ENCODE results near the gene GAPDHS. TPM values are rescaled to one million over a fixed set of nuclear protein-coding genes. Genes with fewer than 3 reads are reported as not detected.

GAPDHS gene
- total RNA-seq, 1 donor from 2014 or later, result not detected

GRCh38 chr19:35488677-35489076, 44.6 kb upstream of the GAPDHS start:
- intact Hi-C loops (cut with DNase I), result no loop called here
- Histone ChIP-seq H3K4me3 (peak overlapping the region in 1 of 2 donors; percentile 25), H3K27me3 (no peaks in the 10 kb centered on the region)

DNA sequence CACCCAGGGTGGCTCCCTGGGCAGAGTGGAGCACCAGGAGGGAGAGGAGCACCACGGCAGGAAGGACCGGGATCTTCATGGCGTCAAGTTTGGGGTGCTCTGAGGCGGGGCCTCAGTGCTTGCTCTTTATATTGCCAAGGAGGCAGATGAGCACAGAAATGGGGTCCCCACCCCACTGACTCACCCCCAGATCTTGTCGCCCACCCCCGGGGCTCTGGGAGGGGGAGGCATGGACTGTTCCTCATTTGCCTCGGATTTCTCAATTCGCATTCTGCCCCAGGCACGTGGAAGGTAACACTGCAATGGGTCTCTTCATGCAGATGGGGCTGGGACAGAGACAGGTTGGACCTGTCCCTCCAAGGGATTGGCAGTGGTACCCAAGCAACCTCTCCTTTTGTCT, 42.9 kb upstream of the GAPDHS start, which contains the start of gene KRTDAP:
KRTDAP (minus strand) TSS at position 101 of the 400 bp plus-strand sequence; CDS start at position 79, 22 bp downstream.
- H3K27ac ChIP-seq, result no peak within 1 kb of the TSS
- H3K4me3 ChIP-seq, result peak within 1 kb of the TSS in 1 of 2 donors; percentile 25
- intact Hi-C loops (cut with DNase I), result loop anchor here (10.0 kb wide), 1 partner anchor 136 kb away; the partner anchor contains the start of gene FFAR3
- DNase-seq (ENCODE audit: extremely low spot score in 2 of 2), result no peak
- peaks cover 5% of the 10 kb centered on the region for H3K4me1 ChIP-seq
- TF ChIP-seq POLR2A (IDR thresholded peaks at IDR 0.05), result no peak
- TF ChIP-seq POLR2AphosphoS5 (IDR thresholded peaks at IDR 0.05; ENCODE audit: insufficient read depth in 1 of 2, low read depth in 1 of 2), result peak in 1 of 2 donors; percentile 10
- no peak for TF ChIP-seq CTCF (IDR thresholded peaks at IDR 0.05)
- H3K9me3 ChIP-seq, result no peaks in the 10 kb centered on the region
- H3K36me3 ChIP-seq, result no peaks in the 10 kb centered on the region
- no peaks in the 10 kb centered on the region for H3K27me3 ChIP-seq

More at GRCh38 chr19:35488677-35489076, 44.6 kb upstream of the GAPDHS start:
- TF ChIP-seq CTCF (IDR thresholded peaks at IDR 0.05) (no peak), POLR2AphosphoS5 (IDR thresholded peaks at IDR 0.05; ENCODE audit: insufficient read depth in 1 of 2, low read depth in 1 of 2) (no peak), POLR2A (IDR thresholded peaks at IDR 0.05) (no peak)
- no peaks in the 10 kb centered on the region for H3K36me3 ChIP-seq
- no peaks in the 10 kb centered on the region for H3K9me3 ChIP-seq
- DNase-seq (ENCODE audit: extremely low spot score in 2 of 2), result no peak
- no peak overlapping the region for H3K27ac ChIP-seq
- H3K4me1 ChIP-seq, result peaks cover 5% of the 10 kb centered on the region

- no peaks in the 10 kb centered on the region for H3K27me3 ChIP-seq
- DNase-seq (ENCODE audit: extremely low spot score in 2 of 2), result no peak
- H3K27ac ChIP-seq, result no peak overlapping the region
- TF ChIP-seq CTCF (IDR thresholded peaks at IDR 0.05), result no peak
- TF ChIP-seq POLR2A (IDR thresholded peaks at IDR 0.05), result no peak
- peak; percentile 20 to 27 for TF ChIP-seq POLR2AphosphoS5 (IDR thresholded peaks at IDR 0.05; ENCODE audit: insufficient read depth in 1 of 2, low read depth in 1 of 2)
- no peaks in the 10 kb centered on the region for H3K36me3 ChIP-seq
- no peak overlapping the region for H3K4me3 ChIP-seq
- H3K4me1 ChIP-seq, result peaks cover 5% of the 10 kb centered on the region
- H3K9me3 ChIP-seq, result no peaks in the 10 kb centered on the region
- intact Hi-C loops (cut with DNase I), result loop anchor here (1.0 to 10.0 kb wide), 2 partner anchors 35 to 137 kb away; partner anchors contain the start of gene FFAR3
Observed at GRCh38 chr19:35491836-35492360, 41.4 kb upstream of the GAPDHS start.

GRCh38 chr19:35493971-35494370, 39.3 kb upstream of the GAPDHS start:
- DNase-seq (ENCODE audit: extremely low spot score in 2 of 2), result no peak
- Histone ChIP-seq H3K27me3 (no peaks in the 10 kb centered on the region), H3K36me3 (no peaks in the 10 kb centered on the region), H3K4me1 (peaks cover 5% of the 10 kb centered on the region), H3K27ac (peak overlapping the region; percentile 48), H3K4me3 (no peak overlapping the region), H3K9me3 (no peaks in the 10 kb centered on the region)
- intact Hi-C loops (cut with DNase I), result loop anchor here (10.0 kb wide), 1 partner anchor 139 kb away; the partner anchor contains the start of gene FFAR3
- TF ChIP-seq POLR2A (IDR thresholded peaks at IDR 0.05), result no peak
- TF ChIP-seq CTCF (IDR thresholded peaks at IDR 0.05), result no peak
- TF ChIP-seq POLR2AphosphoS5 (IDR thresholded peaks at IDR 0.05; ENCODE audit: insufficient read depth in 1 of 2, low read depth in 1 of 2), result no peak

Measured in vagina (tissue), 2 donors.